NOMO-1 treated with DMSO at 0.1 percent for 48 hours (cell line): Measurements from ENCODE around the gene EIF3J.

Experiments
- DNase-seq: peaks from one replicate; lab custom pipeline; 2025; ENCODE audit not compliant: unreplicated experiment; lab: John Stamatoyannopoulos, UW

EIF3J gene

DNA sequence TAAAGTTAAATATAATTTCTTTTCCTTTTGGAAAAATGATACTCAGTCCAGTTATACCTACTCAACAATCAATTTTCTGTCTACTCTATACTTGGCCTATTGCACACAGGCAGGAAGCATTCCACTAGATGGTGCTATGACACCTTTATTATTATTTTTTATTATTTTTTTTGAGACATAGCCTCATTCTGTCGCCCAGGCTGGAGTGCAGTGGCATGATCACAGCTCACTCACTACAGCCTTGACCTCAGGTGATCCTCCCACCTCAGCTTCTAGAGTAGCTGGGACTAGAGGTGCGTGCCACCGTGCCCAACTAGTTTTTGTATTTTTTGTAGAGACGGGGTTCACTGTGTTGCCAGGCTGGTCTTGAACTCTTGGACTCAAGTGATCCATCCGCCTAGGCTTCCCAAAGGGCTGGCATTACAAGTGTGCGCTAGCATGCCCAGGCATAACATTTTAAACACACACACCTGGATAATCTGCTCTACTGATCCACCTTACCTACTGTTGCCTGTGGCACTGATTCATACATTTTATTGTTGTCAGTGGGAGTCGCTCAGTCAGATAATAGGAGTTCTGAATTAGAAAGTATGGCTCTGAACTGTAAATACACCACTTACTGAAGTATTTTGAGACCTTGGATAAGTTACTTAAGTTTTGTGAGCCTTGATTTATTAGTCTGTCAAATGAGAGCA, 56.2 kb downstream of the EIF3J start:
- peak; percentile 11 for DNase-seq

DNA sequence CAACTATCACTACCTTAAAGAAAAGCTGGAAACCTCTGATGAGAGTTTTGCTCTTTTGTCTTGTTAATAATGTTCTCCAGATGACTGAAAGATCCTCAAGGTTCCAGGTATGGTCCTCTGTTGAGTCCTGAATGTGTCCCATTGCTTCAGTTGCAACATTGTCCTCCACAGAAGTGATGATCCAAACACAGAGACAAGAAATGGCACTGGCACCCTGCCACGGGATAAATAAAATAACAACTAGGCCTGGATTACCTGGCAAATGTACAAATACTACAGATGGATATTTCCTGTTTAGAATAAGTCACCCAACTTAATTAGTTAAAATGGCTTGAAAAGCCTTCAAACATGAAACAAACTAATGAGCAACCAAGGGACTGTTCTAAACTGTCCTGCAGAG, 58.3 kb downstream of the EIF3J start:
- no peak for DNase-seq

GRCh38 chr15:44595656-44596510, 58.9 kb downstream of the EIF3J start:
- no peak for DNase-seq

DNA sequence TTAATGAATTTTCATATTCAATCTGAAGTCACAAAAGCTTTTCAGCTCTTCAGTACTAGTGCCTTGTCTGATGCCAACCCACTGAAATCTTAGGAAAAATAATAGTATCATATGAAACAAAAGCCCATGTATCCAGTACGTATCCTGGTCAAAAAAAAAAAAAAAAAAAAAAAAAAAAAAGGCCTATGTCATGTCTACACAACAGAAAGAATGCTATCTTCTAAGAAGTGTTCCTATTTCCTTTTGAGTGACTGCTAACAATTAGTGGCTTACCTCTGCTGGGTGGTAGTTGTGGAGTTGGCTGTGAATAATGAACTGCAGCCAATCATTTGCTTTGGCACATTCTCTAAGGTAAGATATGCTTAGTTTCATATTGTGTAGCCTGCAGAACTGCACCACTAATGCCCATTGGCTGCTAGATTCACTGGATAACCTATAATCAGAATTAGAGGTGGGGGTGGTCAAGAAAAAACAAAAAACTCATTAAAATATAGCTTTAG, 59.6 kb downstream of the EIF3J start:
- no peak for DNase-seq

DNA sequence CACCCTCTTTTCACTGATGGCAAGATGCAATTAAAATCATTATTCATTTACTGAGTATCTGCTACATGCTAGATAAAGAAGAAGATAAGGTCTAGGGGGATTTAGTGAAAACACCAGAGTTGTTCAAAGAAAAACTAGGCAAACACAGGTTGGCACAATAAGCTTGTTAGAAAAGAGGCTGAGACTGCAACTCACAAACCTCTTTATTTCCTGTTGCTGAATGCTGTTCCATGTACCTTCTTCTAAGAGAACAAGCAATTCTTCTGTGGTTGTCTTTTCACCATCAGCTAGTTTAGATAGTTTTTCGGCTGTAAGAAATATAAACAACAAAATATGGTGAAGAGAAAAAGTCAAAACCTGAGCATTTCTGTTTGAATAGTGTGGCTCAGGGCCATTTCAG, 61.1 kb downstream of the EIF3J start:
- DNase-seq = no peak

DNA sequence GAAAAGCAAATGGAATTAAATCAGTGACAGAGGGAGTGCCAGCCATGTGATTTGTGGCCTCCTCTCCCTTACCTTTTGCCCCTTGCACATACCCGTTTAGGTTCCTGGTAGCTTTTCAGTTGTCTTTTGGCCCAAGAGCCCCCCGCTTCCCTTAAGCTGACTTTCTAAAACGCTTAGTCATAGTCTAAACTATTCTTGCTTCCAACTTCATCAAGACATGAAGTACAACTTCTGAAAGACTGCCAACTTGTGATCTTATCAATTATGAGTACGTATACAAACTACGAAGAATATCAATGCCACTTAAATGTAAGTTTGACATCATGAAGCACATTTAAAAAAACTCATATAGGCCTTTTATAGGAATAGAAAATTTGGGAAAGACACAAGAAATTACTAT, 61.9 kb downstream of the EIF3J start:
- no peak for DNase-seq

DNA sequence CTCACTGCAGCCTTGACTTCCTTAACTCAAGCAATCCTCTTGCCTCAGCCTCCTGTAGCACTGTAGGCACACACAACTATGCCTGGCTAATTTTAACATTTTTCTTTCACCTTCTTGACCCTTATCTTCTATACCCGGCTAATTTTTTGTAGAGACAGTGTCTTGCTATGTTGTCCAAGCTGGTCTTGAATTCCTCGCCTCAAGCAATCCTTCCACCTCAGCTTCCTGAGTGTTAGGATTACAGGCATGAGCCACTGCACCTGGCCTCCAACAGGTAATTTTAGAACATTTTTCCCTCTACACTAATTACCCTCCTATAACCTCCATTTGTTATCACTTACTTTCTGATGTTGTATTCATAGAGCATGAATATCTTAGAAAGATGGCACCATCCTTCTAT, 66.2 kb downstream of the EIF3J start:
- DNase-seq = no peak

GRCh38 chr15:44606740-44607139, 69.8 kb downstream of the EIF3J start:
- DNase-seq = no peak
